ENCODE measurements around the gene TBC1D1.

The TBC1D1 gene

GRCh38 chr4:38174801-38175200 is 283.9 kb downstream of the TBC1D1 start:
- no peak for TF ChIP-seq ZNF112 (tag by site-specific recombination; IDR thresholded peaks at IDR 0.05)
- TF ChIP-seq MZF1 (tag by site-specific recombination; IDR thresholded peaks at IDR 0.05; ENCODE audit: borderline replicate concordance) = no peak
- no peak for TF ChIP-seq ZSCAN23 (tag by site-specific recombination; IDR thresholded peaks at IDR 0.05)
- no peak for TF ChIP-seq ZNF114 (tag by site-specific recombination; IDR thresholded peaks at IDR 0.05)
- TF ChIP-seq ZBTB11 (tag by site-specific recombination; conservative IDR thresholded peaks at IDR 0.05; ENCODE audit: low read depth) = no peak
- TF ChIP-seq ZNF362 (tag by site-specific recombination; IDR thresholded peaks at IDR 0.05) = no peak
- no peak for TF ChIP-seq ZNF221 (tag by site-specific recombination; IDR thresholded peaks at IDR 0.05; ENCODE audit: borderline replicate concordance)
- TF ChIP-seq REST (tag by site-specific recombination; IDR thresholded peaks at IDR 0.05) = no peak
- TF ChIP-seq ZNF366 (tag by site-specific recombination; conservative IDR thresholded peaks at IDR 0.05) = no peak
- no peak for TF ChIP-seq ZNF155 (tag by site-specific recombination; IDR thresholded peaks at IDR 0.05)
- TF ChIP-seq ZNF529 (tag by site-specific recombination; IDR thresholded peaks at IDR 0.05; ENCODE audit: insufficient replicate concordance) = no peak
- TF ChIP-seq TSHZ1 (tag by site-specific recombination; IDR thresholded peaks at IDR 0.05; ENCODE audit: borderline replicate concordance) = no peak
- no peak for TF ChIP-seq ZNF843 (tag by site-specific recombination; IDR thresholded peaks at IDR 0.05)
- TF ChIP-seq BCL11B (tag by site-specific recombination; IDR thresholded peaks at IDR 0.05; ENCODE audit: low read depth) = no peak
- no peak for TF ChIP-seq ZNF324 (tag by site-specific recombination; IDR thresholded peaks at IDR 0.05)
- TF ChIP-seq ZNF513 (tag by site-specific recombination; IDR thresholded peaks at IDR 0.05) = no peak
- TF ChIP-seq ZNF223 (tag by site-specific recombination; IDR thresholded peaks at IDR 0.05) = no peak
- no peak for TF ChIP-seq ZXDB (tag by site-specific recombination; IDR thresholded peaks at IDR 0.05)
- TF ChIP-seq ZNF510 (tag by site-specific recombination; IDR thresholded peaks at IDR 0.05; ENCODE audit: insufficient replicate concordance) = no peak
- TF ChIP-seq INSM2 (tag by site-specific recombination; IDR thresholded peaks at IDR 0.05) = no peak
- H3K27ac ChIP-seq (ENCODE audit: extremely low read depth, low read depth, low read length) = no peak overlapping the region
- CTCF ChIA-PET = interaction anchor here (0.5 to 2.3 kb wide), 5 partner anchors 8 to 533 kb away, joined by 4 to 5 read pairs (median 4); no protein-coding TSS in a partner anchor
- no peaks in the 10 kb centered on the region for H3K36me3 ChIP-seq (ENCODE audit: control insufficient read depth in 2 of 2, insufficient read depth in 1 of 2, low read length in 2 of 2)
- no peak overlapping the region for H3K4me3 ChIP-seq (ENCODE audit: low read depth, low read length)
- no peaks in the 10 kb centered on the region for H3K4me1 ChIP-seq (ENCODE audit: control insufficient read depth, insufficient read depth, low read length)
- no peaks in the 10 kb centered on the region for H3K9me3 ChIP-seq (ENCODE audit: control insufficient read depth, insufficient read depth, low read depth, low read length)
- POLR2A ChIA-PET = no interaction called here
